HL-60 (cell line): Measurements from ENCODE around the gene COLEC12.

ENCODE experiments used
- POLR2AphosphoS5 ChIP-seq: IDR thresholded peaks from 2 replicates; pipeline ENCODE4 v1.6.1; 2012; ENCODE audit warnings: low read depth
- TF ChIP-seq, protein P1 (sequence below): IDR thresholded peaks from one replicate; pipeline ENCODE4 v1.5.1; 2011; ENCODE audit warnings: low read length, control low read depth, inconsistent platforms; ENCODE audit not compliant: insufficient read depth

GRCh38 chr18:394262-394986 is 106.1 kb downstream of the COLEC12 start:
- TF ChIP-seq POLR2AphosphoS5 = no peak
- TF ChIP-seq, protein P1, sequence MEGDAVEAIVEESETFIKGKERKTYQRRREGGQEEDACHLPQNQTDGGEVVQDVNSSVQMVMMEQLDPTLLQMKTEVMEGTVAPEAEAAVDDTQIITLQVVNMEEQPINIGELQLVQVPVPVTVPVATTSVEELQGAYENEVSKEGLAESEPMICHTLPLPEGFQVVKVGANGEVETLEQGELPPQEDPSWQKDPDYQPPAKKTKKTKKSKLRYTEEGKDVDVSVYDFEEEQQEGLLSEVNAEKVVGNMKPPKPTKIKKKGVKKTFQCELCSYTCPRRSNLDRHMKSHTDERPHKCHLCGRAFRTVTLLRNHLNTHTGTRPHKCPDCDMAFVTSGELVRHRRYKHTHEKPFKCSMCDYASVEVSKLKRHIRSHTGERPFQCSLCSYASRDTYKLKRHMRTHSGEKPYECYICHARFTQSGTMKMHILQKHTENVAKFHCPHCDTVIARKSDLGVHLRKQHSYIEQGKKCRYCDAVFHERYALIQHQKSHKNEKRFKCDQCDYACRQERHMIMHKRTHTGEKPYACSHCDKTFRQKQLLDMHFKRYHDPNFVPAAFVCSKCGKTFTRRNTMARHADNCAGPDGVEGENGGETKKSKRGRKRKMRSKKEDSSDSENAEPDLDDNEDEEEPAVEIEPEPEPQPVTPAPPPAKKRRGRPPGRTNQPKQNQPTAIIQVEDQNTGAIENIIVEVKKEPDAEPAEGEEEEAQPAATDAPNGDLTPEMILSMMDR = no peak
